GM21367 (cell line): ENCODE results near the gene PLXNC1.
A peak's percentile ranks its signal among the peaks of the same experiment; 100 is the strongest.

Experiments used
- ATAC-seq: cut with Tn5 transposase; IDR thresholded peaks from one replicate; pipeline ENCODE4 v1.9.1; 2021; ENCODE audit not compliant: unreplicated experiment

The PLXNC1 gene

GRCh38 chr12:94229902-94230301, 81.5 kb downstream of the PLXNC1 start:
- ATAC-seq = no peak

- ATAC-seq = no peak
These were observed 82.1 kb downstream of the PLXNC1 start for GRCh38 chr12:94230357-94230905.

- no peak for ATAC-seq
These were observed 83.3 kb downstream of the PLXNC1 start for GRCh38 chr12:94231709-94232108.

GRCh38 chr12:94235848-94236247, 87.5 kb downstream of the PLXNC1 start:
- ATAC-seq = no peak

GRCh38 chr12:94239332-94239993, 91.1 kb downstream of the PLXNC1 start:
- no peak for ATAC-seq

GRCh38 chr12:94240171-94240570, 91.8 kb downstream of the PLXNC1 start:
- ATAC-seq = peak; percentile 82

- no peak for ATAC-seq
These were observed 94.5 kb downstream of the PLXNC1 start for GRCh38 chr12:94242901-94243300.

GRCh38 chr12:94244165-94245133, 96.1 kb downstream of the PLXNC1 start:
- ATAC-seq = peak; percentile 65

GRCh38 chr12:94245631-94246383, 97.4 kb downstream of the PLXNC1 start:
- ATAC-seq = no peak

- ATAC-seq = no peak
These were observed 98.9 kb downstream of the PLXNC1 start for GRCh38 chr12:94247246-94247645.

- ATAC-seq = no peak
These were observed 100.2 kb downstream of the PLXNC1 start for GRCh38 chr12:94248582-94248981.

- no peak for ATAC-seq
These were observed 101.8 kb downstream of the PLXNC1 start for GRCh38 chr12:94250130-94250529.

- no peak for ATAC-seq
These were observed 105.9 kb downstream of the PLXNC1 start for GRCh38 chr12:94254270-94254669.

GRCh38 chr12:94255006-94255405, 106.6 kb downstream of the PLXNC1 start:
- no peak for ATAC-seq

- no peak for ATAC-seq
These were observed 107.1 kb downstream of the PLXNC1 start for GRCh38 chr12:94255428-94255827.

- no peak for ATAC-seq
These were observed 110.2 kb downstream of the PLXNC1 start for GRCh38 chr12:94258593-94258992.

- no peak for ATAC-seq
These were observed 111.6 kb downstream of the PLXNC1 start for GRCh38 chr12:94260017-94260416.

- no peak for ATAC-seq
These were observed 112.3 kb downstream of the PLXNC1 start for GRCh38 chr12:94260717-94261116.

- no peak for ATAC-seq
These were observed 112.7 kb downstream of the PLXNC1 start for GRCh38 chr12:94261119-94261518.

- ATAC-seq = no peak
These were observed 113.4 kb downstream of the PLXNC1 start for GRCh38 chr12:94261786-94262185.
